ENCODE results near the gene SLC24A3.

The SLC24A3 gene

DNA sequence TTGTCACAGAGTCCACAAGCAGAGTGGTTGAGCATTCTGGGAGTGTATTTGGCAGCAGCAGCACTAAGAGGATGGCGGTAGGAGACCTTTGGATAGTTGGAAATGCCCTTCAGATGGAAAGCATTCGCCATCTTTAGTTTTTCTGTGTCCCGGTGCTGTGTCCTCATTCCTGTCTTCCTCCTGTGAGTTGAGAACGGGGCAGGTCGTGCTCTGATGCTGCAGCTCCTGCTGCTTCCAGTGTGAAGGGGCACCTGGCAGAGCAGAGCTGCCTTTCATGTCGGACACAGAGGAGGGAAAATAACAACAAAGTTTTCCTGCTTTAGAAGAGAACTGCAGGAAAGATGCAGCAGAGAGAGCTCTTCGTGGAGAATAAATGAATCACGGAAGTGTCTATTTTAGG is 194.8 kb downstream of the SLC24A3 start:
- Histone ChIP-seq H3K9me3 (ENCODE audit: control insufficient read depth, insufficient read depth, low read depth, low read length) (no peaks in the 10 kb centered on the region), H3K27ac (ENCODE audit: extremely low read depth, low read depth, low read length) (no peak overlapping the region), H3K4me3 (ENCODE audit: low read depth, low read length) (no peak overlapping the region), H3K4me1 (ENCODE audit: control insufficient read depth, insufficient read depth, low read length) (no peaks in the 10 kb centered on the region), H3K36me3 (ENCODE audit: control insufficient read depth in 2 of 2, insufficient read depth in 1 of 2, low read length in 2 of 2) (no peaks in the 10 kb centered on the region)
- TF ChIP-seq ZNF16 (tag by site-specific recombination; IDR thresholded peaks at IDR 0.05; ENCODE audit: low read depth) (no peak), ZNF214 (tag by site-specific recombination; IDR thresholded peaks at IDR 0.05; ENCODE audit: borderline replicate concordance) (no peak), ZBTB44 (tag by site-specific recombination; IDR thresholded peaks at IDR 0.05) (no peak), REPIN1 (tag by site-specific recombination; IDR thresholded peaks at IDR 0.05; ENCODE audit: low read depth) (no peak), ZFP37 (tag by site-specific recombination; IDR thresholded peaks at IDR 0.05) (no peak), RBAK (tag by site-specific recombination; IDR thresholded peaks at IDR 0.05) (no peak), ZNF792 (tag by site-specific recombination; IDR thresholded peaks at IDR 0.05) (no peak)
- TF ChIP-seq, protein P1, sequence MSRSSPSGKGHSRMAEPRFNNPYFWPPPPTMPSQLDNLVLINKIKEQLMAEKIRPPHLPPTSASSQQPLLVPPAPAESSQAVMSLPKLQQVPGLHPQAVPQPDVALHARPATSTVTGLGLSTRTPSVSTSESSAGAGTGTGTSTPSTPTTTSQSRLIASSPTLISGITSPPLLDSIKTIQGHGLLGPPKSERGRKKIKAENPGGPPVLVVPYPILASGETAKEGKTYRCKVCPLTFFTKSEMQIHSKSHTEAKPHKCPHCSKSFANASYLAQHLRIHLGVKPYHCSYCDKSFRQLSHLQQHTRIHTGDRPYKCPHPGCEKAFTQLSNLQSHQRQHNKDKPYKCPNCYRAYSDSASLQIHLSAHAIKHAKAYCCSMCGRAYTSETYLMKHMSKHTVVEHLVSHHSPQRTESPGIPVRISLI (tag by site-specific recombination; IDR thresholded peaks at IDR 0.05), result no peak
- POLR2A ChIA-PET, result no interaction called here
- CTCF ChIA-PET, result no interaction called here

- no peaks in the 10 kb centered on the region for H3K36me3 ChIP-seq (ENCODE audit: control insufficient read depth in 2 of 2, insufficient read depth in 1 of 2, low read length in 2 of 2)
- ChIA-PET POLR2A (no interaction called here), CTCF (no interaction called here)
- H3K4me1 ChIP-seq (ENCODE audit: control insufficient read depth, insufficient read depth, low read length), result no peaks in the 10 kb centered on the region
- H3K4me3 ChIP-seq (ENCODE audit: low read depth, low read length), result no peak overlapping the region
- no peak overlapping the region for H3K27ac ChIP-seq (ENCODE audit: extremely low read depth, low read depth, low read length)
- TF ChIP-seq ZNF658 (tag by site-specific recombination; IDR thresholded peaks at IDR 0.05) (no peak), ZNF114 (tag by site-specific recombination; IDR thresholded peaks at IDR 0.05) (no peak), PATZ1 (tag by site-specific recombination; IDR thresholded peaks at IDR 0.05) (no peak), ZNF112 (tag by site-specific recombination; IDR thresholded peaks at IDR 0.05) (no peak)
- no peaks in the 10 kb centered on the region for H3K9me3 ChIP-seq (ENCODE audit: control insufficient read depth, insufficient read depth, low read depth, low read length)
Observed at GRCh38 chr20:19407736-19408135, 195.3 kb downstream of the SLC24A3 start.

DNA sequence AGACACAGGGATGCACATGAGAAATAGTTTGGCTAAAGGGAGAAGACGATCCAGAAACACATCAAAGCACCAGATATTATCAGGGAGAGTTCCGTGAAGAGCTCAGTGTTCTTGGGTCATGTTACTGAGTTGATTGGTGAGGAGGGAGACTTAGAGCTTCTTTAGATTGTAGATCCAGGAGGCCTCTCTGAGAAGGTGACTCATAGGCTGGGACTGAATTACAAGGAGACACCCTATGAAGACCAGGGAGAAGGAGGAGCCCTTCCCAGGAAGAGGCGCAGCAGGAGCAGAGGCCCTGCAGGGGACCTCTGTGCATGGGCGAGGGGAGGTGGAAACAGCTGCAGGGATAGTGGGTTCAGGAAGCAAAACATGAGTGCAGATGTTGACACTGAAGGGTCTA is 196.5 kb downstream of the SLC24A3 start:
- CTCF ChIA-PET, result no interaction called here
- TF ChIP-seq GLIS1 (tag by site-specific recombination; IDR thresholded peaks at IDR 0.05), result peak; percentile 49
- TF ChIP-seq AEBP2 (tag by site-specific recombination; IDR thresholded peaks at IDR 0.05; ENCODE audit: borderline replicate concordance), result no peak
- TF ChIP-seq ZNF184 (tag by site-specific recombination; IDR thresholded peaks at IDR 0.05), result no peak

More for the DNA sequence above, 196.5 kb downstream of the SLC24A3 start:
- H3K36me3 ChIP-seq (ENCODE audit: control insufficient read depth in 2 of 2, insufficient read depth in 1 of 2, low read length in 2 of 2), result no peaks in the 10 kb centered on the region
- no peak overlapping the region for H3K4me3 ChIP-seq (ENCODE audit: low read depth, low read length)
- no peaks in the 10 kb centered on the region for H3K9me3 ChIP-seq (ENCODE audit: control insufficient read depth, insufficient read depth, low read depth, low read length)
- H3K4me1 ChIP-seq (ENCODE audit: control insufficient read depth, insufficient read depth, low read length), result no peaks in the 10 kb centered on the region
- H3K27ac ChIP-seq (ENCODE audit: extremely low read depth, low read depth, low read length), result no peak overlapping the region
- POLR2A ChIA-PET, result no interaction called here
